ENCODE data around the gene ADRM1.

ADRM1 gene

DNA sequence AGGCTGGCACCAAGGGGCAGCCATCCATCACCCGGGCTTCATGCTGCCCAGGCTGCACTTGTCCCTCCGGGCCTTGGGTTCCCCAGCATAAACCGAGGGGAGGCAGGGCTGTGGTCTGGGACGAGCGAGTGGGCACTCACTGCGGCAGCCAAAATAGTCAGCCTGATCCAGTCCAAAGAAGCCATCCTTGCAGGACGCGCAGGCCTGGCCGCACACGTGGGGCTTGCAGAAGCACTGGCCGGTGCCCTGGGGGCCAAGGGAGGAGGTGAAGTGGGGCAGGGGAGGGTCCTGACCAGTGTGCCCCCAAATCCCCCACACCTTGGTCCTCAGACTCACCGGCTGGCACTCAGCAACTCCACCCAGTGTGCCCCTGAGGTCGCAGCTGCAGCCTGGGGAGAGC lies 32.1 kb downstream of the ADRM1 start:
- DNase-seq (ENCODE audit: low read depth): no peak
- TF ChIP-seq, protein P1, sequence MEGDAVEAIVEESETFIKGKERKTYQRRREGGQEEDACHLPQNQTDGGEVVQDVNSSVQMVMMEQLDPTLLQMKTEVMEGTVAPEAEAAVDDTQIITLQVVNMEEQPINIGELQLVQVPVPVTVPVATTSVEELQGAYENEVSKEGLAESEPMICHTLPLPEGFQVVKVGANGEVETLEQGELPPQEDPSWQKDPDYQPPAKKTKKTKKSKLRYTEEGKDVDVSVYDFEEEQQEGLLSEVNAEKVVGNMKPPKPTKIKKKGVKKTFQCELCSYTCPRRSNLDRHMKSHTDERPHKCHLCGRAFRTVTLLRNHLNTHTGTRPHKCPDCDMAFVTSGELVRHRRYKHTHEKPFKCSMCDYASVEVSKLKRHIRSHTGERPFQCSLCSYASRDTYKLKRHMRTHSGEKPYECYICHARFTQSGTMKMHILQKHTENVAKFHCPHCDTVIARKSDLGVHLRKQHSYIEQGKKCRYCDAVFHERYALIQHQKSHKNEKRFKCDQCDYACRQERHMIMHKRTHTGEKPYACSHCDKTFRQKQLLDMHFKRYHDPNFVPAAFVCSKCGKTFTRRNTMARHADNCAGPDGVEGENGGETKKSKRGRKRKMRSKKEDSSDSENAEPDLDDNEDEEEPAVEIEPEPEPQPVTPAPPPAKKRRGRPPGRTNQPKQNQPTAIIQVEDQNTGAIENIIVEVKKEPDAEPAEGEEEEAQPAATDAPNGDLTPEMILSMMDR (conservative IDR thresholded peaks at IDR 0.05; ENCODE audit: low read depth, low read length): no peak
- H3K4me3 ChIP-seq (ENCODE audit: low read depth, low read length): no peak overlapping the region

DNA sequence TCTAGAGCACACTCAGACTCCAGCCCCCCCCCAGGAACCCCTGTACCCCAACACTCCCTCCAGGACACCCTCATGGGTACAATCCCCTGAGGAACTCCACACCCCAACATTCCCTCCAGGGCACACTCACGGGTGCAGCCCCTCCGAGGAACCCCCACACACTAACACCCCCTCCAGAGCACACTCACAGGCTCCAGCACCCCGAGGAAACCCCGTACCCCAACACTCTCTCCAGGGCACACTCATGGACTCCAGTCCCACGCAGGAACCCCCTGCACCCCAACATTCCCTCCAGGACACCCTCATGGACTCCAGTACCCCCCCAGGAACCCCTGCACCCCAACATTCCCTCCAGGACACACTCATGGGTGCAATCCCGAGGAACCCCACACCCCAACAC lies 32.7 kb downstream of the ADRM1 start:
- H3K4me3 ChIP-seq (ENCODE audit: low read depth, low read length): no peak overlapping the region
- DNase-seq (ENCODE audit: low read depth): no peak
- TF ChIP-seq, protein P1 (conservative IDR thresholded peaks at IDR 0.05; ENCODE audit: low read depth, low read length): no peak

DNA sequence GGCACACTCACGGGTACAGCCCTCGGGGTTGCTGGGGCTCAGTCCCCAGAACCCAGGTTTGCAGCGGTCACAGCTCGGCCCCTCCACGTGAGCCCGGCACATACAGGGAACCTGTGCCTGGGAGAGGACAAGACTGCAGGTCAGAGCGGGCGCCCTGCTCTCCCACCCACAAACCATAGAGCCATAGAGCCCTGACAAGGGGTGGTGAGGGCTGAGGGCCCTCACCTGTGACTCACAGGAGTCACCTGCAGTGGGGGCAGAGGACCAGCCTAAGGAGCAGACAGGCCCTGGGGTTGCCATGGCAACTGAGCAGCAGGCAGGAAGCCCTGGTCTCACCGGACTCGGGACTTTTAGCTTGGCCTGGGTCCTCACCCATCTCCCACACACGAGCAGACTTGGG lies 33.5 kb downstream of the ADRM1 start:
- DNase-seq (ENCODE audit: low read depth): no peak
- no peak overlapping the region for H3K4me3 ChIP-seq (ENCODE audit: low read depth, low read length)
- TF ChIP-seq, protein P1 (conservative IDR thresholded peaks at IDR 0.05; ENCODE audit: low read depth, low read length): no peak

DNA sequence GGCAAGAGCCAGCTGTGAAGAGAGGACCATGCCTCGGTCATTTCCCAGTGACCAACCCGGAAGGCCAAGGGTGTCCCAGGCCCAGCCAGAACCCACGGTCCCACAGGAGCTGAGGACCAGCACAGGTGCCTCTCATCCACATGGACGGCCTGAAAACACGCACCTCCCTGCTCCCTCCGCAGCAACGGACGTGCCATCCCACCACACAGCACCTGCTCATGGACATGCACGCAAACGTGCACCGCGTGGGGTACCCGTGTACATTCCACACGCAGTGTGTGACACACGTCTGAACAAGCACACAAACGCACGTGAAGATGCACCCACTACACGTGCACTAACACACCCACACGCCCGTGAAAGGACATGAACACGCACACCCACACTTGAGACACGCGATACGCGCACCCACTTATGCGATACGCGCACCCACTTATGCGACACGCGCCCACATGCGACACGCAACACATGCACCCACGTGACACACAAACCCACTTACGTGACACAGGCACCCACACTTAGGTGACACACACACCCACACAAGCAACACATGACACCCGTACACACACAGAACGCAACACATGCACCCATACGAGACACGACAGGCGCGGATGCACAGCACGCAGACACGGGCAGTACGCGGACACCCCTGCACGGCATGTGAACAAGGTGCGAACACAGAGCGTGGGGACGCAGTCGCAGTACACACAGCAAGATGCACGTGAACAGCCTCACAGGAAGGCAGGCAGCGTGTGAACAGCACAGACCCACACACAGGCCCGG lies 34.2 kb downstream of the ADRM1 start:
- no peak overlapping the region for H3K4me3 ChIP-seq (ENCODE audit: low read depth, low read length)
- TF ChIP-seq, protein P1 (conservative IDR thresholded peaks at IDR 0.05; ENCODE audit: low read depth, low read length): no peak
- no peak for DNase-seq (ENCODE audit: low read depth)

DNA sequence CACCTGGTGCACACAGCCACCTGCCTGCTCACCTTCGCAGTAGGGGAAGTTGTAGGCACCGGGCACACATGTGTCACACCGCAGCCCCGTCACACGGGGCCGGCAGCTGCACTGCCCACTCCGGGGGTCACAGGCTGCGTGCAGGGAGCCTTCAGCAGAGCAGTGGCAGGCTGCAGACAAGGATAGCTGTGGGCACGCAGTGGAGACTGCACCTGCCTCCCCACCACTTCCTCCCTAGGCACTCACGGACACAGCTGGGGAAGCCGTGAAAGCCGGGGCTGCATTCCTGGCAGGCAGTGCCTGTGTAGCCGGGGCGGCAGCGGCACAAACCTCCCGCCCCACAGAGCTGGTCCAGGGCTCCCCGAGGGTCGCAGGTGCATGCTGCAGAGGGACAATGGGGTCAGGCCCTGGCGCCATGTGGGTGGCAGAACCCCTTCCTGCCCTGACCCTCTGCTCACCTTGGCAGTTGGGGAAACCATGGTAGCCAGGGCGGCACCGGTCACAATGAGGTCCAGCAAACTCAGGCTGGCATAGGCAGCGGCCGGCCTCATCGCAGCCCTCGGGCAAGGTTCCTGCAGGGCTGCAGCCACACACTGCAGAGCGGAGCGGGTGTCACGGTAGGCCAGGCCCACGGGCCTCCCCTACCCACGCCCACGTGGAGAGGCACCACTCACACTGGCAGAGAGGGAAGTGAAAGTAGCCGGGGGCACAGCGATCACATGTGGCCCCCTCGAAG lies 34.9 kb downstream of the ADRM1 start:
- H3K4me3 ChIP-seq (ENCODE audit: low read depth, low read length): no peak overlapping the region
- no peak for DNase-seq (ENCODE audit: low read depth)
- TF ChIP-seq, protein P1 (conservative IDR thresholded peaks at IDR 0.05; ENCODE audit: low read depth, low read length): no peak

DNA sequence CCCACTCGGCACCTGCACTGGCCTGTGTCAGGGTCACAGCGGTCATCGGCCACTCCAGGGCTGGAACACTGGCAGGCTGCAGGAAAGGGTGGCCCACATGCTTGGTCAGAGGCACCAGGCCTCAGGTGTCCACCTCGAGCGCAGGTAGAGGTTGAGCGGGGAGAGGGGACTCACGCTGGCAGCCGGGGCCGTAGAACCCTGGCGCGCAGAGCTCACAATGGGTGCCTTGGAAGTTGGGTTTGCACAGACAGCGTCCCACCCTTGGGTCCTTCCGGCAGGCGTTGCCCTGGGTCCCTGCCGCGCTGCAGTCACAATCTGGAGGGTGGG lies 35.5 kb downstream of the ADRM1 start:
- TF ChIP-seq, protein P1 (conservative IDR thresholded peaks at IDR 0.05; ENCODE audit: low read depth, low read length): no peak
- H3K4me3 ChIP-seq (ENCODE audit: low read depth, low read length): no peak overlapping the region
- no peak for DNase-seq (ENCODE audit: low read depth)
